ENCODE data around the gene TSPOAP1.

Gene TSPOAP1

DNA sequence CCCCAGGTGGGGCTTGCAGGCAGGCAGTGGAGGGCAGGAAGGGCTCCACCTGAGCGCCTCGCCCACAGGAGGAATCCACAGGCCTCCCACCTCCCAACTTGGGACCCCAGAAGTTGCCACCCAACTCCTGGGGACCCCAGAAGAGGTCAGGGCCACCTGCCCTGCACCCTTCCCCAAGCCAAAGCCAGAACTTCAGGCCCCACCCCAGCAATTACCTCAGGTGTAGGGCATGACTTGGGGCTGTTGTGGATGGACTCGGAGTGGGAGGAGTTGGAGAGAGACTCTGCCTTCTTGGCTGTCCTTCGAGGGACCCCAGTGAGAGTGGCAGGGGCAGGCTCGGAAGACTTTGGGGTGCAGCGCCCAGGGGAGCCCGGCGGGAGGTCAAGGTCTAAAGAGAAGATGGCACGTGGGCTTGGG is 10.5 kb downstream of the TSPOAP1 start:
- no peak for DNase-seq

DNA sequence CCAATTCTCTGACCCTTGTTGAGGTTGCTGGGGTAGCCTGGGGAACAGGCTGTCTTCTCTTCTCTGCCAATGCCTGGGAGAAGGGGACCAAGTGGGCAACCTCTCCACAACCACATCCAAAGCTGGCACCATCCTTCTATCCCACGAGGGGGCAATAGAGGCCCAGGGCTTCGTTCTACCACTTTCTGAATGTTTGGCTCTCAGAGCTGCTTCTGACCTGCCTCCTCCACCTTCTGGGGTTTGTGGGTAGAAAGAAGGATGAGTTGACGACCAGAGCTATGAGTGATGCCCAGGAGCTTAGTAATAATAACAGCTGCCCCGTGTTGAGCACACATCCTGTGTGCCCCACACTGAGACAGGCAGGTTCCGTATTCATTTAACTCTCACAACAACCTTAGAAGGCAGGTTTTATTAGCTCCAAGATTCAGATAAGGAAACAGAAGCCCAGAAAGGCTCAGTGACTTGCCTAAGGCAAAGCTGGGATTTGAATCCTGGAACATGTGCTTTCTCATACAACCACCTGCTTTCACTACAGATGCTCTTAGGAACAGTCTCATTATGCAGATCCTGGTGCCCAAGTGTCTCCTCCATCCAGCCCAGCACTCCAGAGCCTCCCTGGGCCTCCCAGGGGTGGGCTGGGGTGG is 11.1 kb downstream of the TSPOAP1 start:
- DNase-seq: no peak

DNA sequence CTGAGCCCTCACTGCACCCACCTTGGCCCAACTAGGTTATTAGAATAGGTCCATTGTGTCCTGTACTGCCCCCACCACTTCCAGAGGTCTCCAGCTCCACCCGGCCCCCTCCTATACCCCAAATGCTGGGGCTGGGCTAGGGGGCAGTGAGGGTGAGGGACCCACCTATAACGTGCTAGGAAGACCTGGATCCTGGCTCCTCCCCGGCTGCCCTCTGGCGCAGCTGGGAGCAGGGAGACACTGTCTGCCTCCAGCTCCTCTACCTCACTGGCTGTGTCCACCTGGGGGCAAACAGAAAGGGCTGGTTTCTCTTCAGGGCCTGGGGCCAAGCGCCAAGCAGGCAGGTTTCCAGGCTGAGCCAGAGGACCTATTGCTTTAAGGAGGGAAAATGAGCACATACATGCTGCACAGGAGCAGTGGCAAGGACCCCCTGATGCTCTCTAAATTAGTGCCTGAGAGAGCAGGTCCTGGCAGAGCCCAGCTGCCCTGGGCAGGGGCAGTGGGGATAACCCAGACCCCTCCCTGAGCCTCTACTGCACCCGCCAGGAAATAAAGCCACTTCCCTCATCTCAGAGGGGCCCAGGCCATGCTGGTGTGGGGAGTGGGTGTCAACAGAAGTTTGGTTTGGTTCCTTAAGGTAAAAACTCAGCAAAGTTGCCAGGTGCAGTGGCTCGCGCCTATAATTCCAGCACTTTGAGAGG is 12.2 kb downstream of the TSPOAP1 start:
- no peak for DNase-seq

DNA sequence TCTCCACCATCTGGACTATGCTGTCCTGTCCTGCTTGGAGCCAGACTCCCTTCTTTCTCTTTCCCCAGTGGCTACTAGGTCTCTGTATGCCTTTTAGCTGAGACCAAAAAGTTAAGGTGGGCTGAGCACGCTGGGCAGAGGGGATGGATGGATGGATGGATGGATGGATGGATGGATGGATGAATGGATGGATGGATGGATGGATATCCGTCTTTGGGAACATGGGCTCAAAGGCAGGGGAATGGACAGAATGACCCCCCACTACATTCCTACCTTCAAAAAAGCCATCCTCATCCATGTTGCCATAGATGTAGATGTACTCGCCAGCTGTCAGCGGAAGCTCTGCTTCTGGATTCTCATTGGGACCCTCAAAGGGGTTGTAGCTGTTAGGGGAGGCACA is 12.8 kb downstream of the TSPOAP1 start:
- no peak for DNase-seq

DNA sequence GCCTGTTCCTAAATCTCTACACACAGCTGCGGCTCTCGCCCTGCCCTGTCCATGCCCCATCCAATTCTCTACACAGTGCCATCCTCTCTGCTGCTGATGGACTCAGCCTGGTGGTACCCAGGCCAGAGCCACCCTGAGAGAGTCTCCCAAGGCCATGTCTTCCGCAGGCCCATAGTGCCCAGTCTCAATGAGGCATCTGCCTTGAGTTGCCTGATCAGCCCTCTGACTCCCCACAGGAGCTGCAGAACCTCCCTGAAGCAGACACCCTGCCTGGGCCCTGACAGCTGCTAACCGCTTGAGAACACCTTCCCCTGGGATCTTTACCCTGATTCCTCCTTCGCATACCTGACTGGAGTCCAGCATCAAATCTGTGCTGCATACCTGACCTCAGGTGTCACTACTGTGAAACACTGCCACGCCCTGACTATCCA is 13.3 kb downstream of the TSPOAP1 start:
- DNase-seq: no peak

DNA sequence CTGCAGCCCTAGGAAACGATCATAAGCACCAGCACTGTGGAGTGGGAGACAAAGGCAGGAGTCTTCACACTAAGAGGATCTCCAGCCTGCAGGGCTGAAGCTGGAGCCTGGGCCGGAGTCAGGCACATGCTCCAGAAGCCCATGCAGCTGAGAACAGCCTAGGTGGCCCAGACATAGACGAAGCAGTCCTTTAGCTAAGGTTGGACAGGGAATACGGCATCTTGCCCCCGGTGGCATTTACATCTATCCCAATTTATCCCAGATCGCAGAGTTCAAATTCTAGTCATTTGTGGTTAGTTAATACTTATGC is 13.9 kb downstream of the TSPOAP1 start:
- DNase-seq: no peak

DNA sequence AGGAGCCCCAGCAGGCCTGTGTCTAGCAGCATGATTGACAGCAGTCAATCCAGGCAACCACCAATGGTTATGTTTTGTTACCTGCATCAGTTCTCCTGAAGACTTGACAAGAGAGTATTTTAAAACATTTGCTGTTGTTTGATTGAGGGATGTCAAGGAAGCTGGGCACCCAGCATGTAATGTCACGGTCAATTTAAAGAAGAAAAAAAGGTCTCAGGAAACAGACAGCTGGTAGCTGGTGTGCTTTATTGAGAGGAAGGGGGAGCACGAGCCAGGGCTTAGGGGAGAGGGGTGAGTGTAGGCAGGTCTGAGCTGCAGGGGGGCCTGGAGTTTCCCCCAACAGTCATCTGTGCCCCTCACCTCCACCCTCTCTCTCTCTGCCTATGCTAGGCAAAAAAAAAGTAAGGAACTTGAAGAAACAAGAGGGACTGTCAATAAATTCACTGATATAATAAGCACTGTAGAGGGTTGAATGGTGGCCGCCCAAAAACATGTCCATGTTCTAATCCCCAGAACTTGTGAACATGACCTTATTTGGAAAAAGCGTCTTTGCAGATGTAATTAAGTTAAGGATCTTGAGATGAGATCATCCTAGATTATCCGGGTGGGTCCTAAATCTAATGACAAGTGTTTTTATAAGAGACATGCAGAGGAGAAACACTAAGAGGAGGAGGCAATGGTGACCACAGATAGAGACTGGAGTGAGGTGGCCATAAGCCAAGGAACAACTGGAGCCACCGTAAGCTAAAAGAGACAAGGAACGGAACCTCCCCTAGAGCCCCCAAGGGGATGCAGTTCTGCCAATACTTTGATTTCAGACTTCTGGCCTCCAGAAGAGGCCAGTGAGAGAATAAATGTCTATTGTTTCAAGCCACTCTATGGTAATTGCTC is 14.5 kb downstream of the TSPOAP1 start:
- DNase-seq: no peak

DNA sequence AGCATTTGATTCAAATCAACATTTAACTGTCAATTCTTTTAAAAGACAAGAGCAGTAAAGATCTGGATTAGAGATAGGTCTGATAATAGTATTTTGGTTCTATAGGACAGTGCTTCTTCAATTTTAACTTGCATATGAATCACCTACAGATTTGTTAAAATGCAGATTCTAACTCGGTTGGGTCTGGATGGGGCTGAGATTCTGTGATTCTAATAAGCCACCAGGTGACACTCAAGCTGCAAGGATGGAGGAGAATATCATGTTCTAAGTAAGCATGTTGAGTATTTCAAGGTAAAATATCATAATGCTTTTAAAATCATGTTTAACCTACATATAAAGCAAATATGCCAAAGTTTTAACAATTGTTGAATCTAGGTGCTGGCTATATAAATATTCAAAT is 15.8 kb downstream of the TSPOAP1 start:
- DNase-seq: no peak

DNA sequence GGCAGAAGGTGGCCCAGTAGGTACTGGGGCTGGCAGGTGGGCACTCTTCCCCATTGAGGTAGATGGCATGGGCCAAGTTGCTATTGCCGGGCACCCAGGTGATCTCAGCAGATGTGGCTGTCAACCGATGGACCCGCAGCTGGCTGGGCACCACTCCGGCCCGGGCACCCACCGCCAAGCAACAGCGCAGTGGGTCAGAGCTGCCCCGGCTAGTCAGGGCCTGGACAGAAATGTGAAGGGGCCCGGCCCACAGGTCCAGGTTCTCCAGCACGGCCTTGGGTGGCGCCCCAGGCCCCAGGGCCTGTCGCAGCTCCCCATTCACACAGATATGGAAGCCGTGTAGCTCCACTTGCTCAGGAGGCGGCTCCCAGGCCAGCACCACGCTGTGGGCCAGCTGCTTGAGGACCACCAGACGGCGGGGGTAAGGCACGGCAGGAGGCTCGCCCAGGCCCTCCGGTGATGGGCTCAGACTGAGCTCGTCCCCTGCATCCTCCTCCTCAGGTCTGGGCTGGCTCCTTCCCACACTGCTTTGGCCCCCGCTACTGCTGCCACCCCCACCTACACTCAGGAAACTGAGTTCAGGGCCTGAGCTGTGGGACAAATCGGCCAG is 16.5 kb downstream of the TSPOAP1 start:
- no peak for DNase-seq

DNA sequence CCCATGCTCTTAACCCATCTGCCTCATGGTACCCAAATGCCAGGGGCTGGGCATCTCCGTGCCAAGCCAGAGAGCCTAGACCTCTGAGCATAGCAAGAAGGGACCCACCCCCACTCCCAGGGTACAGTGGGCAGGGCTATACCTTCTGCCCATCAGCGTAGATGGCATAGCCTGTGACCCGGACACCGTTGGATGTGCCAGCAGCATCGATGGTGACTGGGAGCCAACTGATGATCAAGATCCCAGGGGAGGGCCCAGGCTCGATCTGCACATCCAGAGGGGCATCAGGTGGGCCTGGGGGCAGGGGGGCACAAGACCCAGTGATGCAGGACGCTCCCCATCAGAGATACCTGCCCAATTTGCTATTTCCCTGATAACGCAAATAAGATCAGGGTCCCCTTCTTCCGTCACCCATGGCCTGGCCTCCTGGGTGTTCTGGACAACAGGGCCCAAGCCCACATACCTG is 17.1 kb downstream of the TSPOAP1 start:
- DNase-seq: no peak

DNA sequence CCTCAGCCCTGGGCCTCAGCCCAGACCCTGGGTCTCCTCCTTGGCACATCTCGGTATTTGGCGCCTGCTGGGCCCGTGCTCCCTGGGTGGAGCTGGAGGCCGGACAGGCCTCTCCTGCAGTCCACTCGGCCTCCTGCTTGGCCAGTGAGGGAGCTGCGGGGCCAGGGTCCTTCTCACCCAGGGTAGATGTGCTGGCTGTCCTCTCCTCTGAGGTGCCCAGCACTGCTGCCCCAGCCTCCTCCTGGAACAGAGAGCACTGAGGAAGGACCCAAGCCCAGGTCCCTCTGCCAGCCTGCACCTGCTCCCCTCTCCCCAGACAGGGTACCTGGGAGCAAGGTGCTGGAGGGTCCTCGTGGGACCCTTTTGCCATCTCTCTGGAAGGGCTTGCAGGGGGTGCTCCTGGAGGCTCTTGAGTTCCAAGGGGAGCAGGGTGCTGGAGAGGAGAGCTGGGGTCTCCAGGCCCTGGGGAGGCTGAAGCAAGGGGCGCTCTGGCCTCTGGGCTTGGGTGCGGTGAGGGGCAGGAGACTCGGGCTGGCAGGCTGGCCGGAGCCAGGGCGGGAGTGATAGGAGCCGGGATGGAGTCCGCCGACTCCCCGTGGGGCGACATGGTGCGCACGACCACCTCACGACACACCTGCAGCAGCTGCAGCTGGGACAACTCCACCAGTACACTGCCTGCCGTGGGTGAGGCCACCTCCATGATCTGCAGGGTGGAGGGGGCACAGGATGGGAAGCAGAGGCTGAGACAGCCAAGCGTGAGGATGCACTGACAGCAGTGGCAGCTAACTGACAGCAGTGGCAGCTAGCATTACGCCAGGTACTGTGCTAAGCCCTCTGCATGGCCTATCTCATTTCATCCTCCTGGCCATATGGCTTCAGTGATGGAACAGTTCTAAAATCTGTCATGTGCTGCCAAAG is 17.8 kb downstream of the TSPOAP1 start:
- DNase-seq: no peak

DNA sequence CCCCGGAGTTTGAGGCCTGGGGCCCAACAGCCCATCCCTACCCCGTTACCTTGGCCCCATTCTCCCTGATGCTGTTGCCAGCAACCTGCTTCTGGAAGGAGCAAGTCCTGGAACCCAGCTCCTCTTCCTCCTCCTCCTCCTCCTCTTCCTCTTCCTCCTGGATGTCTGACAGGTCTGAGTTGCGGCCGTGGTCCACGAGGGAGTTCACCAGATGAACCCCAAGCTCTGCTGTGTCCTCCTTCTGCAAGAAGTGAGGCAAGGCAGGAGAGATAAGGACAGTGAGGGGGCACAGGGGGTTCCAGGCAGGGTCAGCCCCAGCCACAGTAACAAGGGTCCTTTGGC is 18.7 kb downstream of the TSPOAP1 start:
- DNase-seq: no peak

DNA sequence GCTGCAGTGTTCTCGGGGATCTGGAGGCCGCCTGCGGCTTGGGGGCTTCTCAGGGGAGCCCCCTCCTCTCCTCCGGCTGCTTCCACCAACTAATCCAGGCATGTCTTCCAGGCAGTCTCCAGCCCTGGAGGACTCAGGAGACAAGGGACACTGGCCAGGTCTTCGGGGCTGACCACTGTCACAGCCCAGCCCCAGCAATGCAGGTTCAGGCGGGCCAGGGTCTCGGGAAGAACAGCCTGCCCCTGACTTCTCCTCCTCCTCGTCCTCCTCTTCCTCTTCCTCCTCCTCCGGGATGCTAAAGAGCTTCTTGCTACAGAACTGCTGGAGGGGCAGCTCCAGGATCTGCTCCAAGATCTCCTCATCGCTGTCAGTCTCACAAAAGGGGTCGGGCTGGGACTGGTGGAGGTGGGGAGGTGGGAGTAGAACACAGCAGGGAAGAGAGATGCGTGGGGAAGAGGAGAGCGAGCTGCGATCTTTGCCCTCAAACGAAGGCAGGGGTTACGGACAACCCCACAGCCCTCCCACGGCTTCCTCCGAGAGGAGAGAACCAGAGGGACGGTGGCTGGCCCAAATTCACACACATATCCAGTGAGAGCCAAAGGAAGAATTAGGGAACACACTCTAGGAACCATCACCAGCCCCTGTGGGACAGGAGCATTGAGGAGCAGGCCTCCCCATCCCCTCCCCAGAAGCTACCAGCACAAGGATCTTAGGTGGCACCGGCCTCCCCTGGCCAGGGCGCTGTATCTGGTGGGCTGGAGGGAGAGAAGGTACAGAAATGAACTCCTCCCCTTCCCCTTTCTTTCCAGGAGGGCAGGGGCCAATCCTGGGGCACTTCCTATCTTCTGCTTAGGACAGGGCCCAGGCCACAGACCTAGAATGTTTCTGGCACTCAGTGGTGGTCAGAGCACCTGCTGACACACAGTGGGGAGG is 19.3 kb downstream of the TSPOAP1 start:
- DNase-seq: no peak

DNA sequence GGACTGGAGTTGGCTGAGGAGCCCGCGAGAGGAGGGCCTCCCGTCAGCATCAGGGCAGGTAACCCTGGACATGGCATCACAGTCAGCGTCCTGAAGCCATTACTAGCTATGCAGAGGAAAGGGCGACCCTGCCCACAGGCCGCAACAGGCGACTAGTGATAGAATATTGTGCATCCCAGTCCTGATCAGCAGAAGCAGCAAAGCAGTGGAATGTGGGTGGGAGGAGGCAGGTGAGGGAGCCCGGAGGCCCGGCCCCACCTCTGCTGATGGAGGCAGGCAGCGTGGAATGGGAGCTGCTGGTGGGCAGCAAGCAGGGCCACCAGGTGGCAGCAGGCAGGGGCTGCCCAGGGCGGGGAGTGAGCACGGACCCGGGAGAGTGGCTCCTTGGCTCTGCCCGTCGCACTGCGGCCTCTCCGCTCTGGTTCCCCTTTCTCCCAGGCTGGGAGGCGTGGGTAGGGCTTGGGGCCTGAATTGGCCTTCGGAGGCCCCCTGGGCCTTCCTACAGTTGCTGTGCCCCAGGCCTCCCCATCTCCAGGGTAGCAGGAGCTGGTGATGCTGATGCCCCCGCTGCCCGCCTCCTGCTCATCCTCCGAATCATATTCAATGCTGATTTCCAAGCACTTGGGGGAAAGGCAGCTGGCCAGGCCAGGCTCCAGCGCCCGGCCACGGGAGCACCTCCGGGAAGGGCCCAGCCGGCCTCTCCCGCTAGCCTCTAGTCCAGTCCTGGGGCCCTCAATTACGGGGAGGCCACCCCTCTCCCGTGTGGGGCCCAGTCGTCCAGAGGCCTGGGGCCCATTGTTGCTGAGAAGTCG is 20.2 kb downstream of the TSPOAP1 start:
- DNase-seq: no peak

DNA sequence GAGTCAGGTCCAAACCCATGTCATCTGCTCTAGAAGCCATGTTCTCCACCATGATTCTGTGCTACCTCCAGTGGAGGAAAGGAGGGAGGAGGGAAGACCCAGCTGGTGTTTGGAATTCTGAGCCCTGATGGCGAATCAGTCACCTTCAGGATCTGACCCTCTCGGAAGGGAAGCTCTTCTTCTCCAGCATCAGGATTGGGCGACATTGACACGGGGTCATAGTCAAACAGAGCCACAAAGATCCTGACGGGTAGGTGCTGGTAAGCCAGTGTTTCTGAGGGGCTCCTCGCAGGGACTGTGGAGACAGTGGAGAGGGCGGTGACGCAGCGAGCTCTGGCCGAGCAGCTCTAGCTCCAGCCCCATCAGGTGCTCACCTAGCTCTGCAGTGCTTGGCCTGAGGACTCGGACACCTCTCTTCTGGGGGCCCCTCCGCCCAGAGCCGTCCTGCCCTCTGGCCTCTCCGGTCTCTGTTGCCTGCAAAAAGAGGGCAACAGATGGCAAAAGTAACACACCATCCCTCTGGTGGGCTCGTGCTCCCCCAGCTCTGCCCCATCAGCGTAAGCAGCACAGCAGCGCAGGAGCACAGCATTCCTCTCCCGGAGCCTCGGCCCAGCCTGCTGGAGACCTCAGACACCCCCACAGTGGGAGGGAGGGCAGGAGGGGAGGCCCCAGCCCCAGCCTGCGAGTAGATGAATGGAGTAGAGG is 21.0 kb downstream of the TSPOAP1 start:
- no peak for DNase-seq

DNA sequence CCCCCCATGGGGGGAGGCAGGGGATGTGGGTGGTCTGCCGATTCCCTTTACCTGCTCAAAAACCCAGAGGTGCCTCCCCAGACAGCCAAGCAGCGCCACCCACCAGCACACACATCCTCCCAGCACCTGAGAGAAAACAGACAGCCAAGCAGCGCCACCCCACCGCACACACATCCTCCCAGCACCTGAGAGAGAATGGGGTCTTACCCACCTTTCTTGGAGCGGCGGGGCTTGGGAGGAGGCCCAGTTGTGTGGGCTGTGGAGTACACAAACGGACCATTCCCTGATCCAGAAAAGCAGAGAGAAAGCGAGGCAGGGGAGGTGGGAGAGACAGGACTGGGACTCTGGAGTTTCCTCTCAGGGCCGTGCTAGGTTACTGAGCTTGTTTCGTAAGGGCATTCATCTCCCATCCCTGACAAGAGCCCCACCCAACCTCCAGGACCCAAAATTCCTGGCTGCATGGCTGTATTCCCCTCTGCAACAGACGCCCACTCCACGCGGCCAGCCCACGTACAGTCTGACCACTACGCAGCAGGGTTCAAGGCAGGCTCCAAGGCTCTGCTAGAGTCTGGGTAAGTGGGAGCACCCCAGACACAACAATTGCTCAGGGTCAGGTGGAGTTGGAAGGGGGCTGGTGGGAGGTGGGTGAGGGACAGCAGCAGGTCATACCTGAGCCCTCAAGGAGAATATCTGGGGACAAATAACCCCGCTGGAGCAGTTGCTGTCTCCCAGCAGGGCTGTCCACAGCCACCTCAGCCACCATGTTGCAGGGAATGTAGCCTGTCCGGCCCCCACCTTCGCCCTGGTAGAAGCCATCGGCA is 22.3 kb downstream of the TSPOAP1 start:
- no peak for DNase-seq

DNA sequence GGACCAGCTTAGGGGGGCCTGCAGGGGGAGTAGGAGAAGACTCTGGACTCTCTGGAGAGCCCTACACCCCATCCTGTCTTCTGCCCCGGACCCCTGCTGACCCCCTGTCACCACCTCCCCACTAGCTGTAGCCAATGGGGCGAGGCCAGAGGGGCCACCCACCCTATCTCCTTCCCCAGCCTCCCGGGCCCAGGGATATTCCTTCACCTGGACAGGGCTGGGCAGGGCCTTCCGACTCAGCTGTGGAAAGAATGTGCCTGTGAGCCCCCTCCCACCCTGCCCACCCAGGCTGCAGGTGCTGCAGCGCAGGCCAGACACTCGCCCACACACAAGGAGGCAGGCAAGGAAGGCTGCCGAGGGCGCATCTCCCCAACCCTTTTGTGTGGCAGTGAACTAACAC is 23.0 kb downstream of the TSPOAP1 start:
- DNase-seq: no peak

DNA sequence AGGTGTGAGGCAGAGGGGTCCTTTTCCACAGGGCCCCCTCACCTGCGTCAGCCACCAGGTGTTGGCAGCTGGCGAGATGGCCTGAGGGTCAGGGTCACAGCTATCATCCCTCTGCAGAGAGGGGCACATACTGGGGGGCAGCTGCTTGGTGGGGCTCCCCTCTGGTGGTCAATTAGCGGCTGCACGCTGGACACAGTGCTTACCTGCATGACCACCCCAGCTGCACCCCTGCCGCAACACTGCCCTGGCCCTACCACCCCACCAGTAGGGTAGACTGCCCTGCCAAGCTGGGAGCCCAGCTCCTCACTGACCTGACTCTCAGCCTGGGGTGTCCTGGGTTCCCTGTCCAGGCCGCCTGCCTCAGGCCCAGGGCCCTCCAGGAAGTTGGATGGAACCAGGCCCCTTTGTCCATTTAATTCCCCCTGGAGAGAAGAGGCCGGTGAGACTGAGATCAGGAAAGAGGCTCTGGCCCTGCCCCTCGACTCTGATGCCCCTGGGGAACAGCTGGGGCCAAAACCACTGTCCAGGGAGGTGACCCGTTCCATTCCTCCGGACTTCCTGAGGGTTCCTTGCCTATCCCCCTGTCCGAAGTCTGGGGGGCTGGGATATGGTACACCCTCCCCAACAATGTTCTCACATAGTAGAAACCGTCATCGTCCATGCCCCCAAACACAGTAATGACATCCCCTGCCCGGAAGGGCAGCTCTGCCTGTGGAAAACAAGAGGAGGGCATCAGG is 23.7 kb downstream of the TSPOAP1 start:
- DNase-seq: no peak

Data from right kidney (tissue), 1 donor.